Esophagus (tissue), 2 donors: ENCODE results near the gene GBA2. TPM values are rescaled to one million over a fixed set of nuclear protein-coding genes. Genes with fewer than 3 reads are reported as not detected.

Experiments used
- H3K27ac ChIP-seq, 2 donors: one replicate each; pipeline ENCODE4 v1.5.1; 2013; ENCODE audit warnings: low read depth in 2 of 2, mild to moderate bottlenecking in 2 of 2, inconsistent platforms in 1 of 2, low read length in 1 of 2, moderate library complexity in 1 of 2
- H3K27me3 ChIP-seq, 2 donors: one replicate each; pipeline ENCODE4 v1.6.1; 2013; ENCODE audit warnings: low read length in 2 of 2, control low read depth in 1 of 2, mild to moderate bottlenecking in 1 of 2; ENCODE audit not compliant: insufficient read depth in 2 of 2, control insufficient read depth in 1 of 2
- H3K36me3 ChIP-seq, 2 donors: one replicate each; pipeline ENCODE4 v1.6.1; 2013; ENCODE audit warnings: low read length in 1 of 2; ENCODE audit not compliant: control insufficient read depth in 2 of 2, insufficient read depth in 2 of 2
- H3K4me1 ChIP-seq, 2 donors: one replicate each; pipeline ENCODE4 v1.6.1; 2013; ENCODE audit warnings: low read length in 1 of 2; ENCODE audit not compliant: control insufficient read depth in 2 of 2, insufficient read depth in 2 of 2
- H3K4me3 ChIP-seq, 2 donors: one replicate each; pipeline ENCODE4 v1.5.1; 2013; ENCODE audit warnings: low read length in 2 of 2, mild to moderate bottlenecking in 2 of 2, low read depth in 1 of 2, moderate library complexity in 1 of 2
- H3K9me3 ChIP-seq, 2 donors: one replicate each; pipeline ENCODE4 v1.6.1; 2013; ENCODE audit warnings: mild to moderate bottlenecking in 2 of 2, low read depth in 1 of 2, low read length in 1 of 2, moderate library complexity in 1 of 2; ENCODE audit not compliant: control insufficient read depth in 2 of 2, insufficient read depth in 1 of 2
- WGBS, 2 donors: extraction: QIAGEN DNeasy Blood & Tissue Kit; methylation state at CpG; one replicate each; pipeline ENCODE4 v1.1.7; 2013; 5-methylcytosine and 5-hydroxymethylcytosine counted together
- polyA plus RNA-seq, 2 donors: library from polyadenylated mRNA; stranded (reverse); fragments of 200-250 nt; gene quantifications; one replicate each; pipeline ENCODE4 v1.2.3, GENCODE V29; 2013
- donor health status: healthy with polysubstance abuse.
- donor health status: Bipolar disorder and iron deficiency.

The GBA2 gene
- polyA plus RNA-seq, 2 donors, result 26.7 to 45.8 TPM

DNA sequence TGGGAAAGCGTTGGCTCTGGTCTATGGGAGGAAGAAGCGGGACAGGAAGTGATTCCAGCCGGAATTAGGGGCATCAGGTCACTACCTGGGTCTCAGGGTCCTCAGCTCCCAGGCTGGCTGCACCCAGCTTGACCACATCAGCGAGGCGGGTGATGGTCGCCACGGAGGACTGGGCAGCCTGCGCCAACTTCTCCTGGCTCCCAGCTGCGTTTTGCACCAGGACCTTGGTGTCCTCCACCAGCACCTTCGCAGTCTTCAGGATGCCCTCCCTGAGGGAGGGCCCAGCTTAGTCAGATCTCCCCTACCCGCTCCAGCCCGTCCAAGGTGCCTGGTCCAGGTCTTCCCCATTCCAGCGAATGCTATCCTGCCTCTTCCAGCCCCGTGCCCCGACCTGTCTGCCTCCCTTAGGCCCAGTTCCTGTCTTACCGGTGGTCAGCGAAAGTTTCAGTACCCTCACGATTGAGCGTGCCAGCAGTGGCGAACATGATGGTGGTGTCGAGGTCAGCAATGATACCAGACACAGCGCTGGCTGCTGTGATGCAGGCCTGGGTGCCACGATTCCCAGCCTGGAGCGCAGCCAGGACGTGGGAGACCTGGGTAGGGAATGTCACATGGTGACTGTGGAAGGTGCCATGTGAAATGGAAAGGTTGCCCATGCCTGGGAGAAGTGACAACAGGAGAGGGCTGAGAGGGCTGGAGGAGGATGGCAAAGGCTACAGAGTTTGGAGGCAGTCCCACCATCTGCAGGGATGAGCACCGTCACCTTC lies 44.9 kb downstream of the GBA2 start:
- Histone ChIP-seq H3K4me3 (no peak overlapping the region), H3K36me3 (peaks cover 51 to 79% of the 10 kb centered on the region in 2 donors), H3K27me3 (no peaks in the 10 kb centered on the region), H3K4me1 (peaks cover 0 to 3% of the 10 kb centered on the region in 2 donors), H3K9me3 (no peaks in the 10 kb centered on the region), H3K27ac (no peak overlapping the region)
- 94 to 96% methylated on average over 26 of the region's 26 CpGs for WGBS, 2 donors

- no peaks in the 10 kb centered on the region for H3K9me3 ChIP-seq
- H3K4me3 ChIP-seq, result no peak overlapping the region
- 96% methylated on average over 7 of the region's 7 CpGs for WGBS, 2 donors
- peaks cover 62 to 85% of the 10 kb centered on the region in 2 donors for H3K36me3 ChIP-seq
- no peaks in the 10 kb centered on the region for H3K27me3 ChIP-seq
- H3K27ac ChIP-seq, result no peak overlapping the region
- peaks cover 0 to 3% of the 10 kb centered on the region in 2 donors for H3K4me1 ChIP-seq
These were observed 46.3 kb downstream of the GBA2 start for GRCh38 chr9:35702696-35703095.

GRCh38 chr9:35700942-35701341 lies 48.1 kb downstream of the GBA2 start:
- Histone ChIP-seq H3K27ac (no peak overlapping the region), H3K36me3 (peaks cover 49 to 68% of the 10 kb centered on the region in 2 donors), H3K4me3 (no peak overlapping the region), H3K27me3 (no peaks in the 10 kb centered on the region), H3K4me1 (peaks cover 2 to 3% of the 10 kb centered on the region in 2 donors), H3K9me3 (no peaks in the 10 kb centered on the region)

DNA sequence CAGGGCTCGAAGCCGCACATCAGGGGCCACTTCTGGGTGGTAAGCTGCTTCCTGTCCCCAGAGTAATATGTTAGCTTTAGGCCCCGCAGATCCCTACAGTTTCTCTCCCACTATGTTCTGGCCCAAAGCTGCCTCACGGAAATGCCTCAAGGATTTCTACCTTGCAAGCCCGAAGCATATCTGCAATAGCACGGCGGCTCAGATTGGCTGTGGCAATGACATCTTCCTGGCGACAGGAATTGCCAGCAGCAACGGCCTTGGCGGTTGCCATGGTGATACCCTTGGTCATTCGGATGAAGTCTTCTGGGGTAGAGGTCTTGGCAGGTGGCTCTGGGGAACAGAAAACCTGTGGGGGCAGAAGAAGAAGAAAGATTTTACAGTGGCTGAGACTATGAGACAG lies 49.0 kb downstream of the GBA2 start:
- no peaks in the 10 kb centered on the region for H3K9me3 ChIP-seq
- WGBS, 2 donors, result 74 to 87% methylated on average over 11 of the region's 11 CpGs
- no peaks in the 10 kb centered on the region for H3K27me3 ChIP-seq
- H3K4me1 ChIP-seq, result peaks cover 2 to 3% of the 10 kb centered on the region in 2 donors
- peaks cover 40 to 59% of the 10 kb centered on the region in 2 donors for H3K36me3 ChIP-seq
- peak overlapping the region in 1 of 2 donors; percentile 27 for H3K27ac ChIP-seq
- no peak overlapping the region for H3K4me3 ChIP-seq

GRCh38 chr9:35698231-35698630 lies 50.8 kb downstream of the GBA2 start:
- Histone ChIP-seq H3K4me3 (no peak overlapping the region), H3K9me3 (no peaks in the 10 kb centered on the region), H3K36me3 (peaks cover 23 to 41% of the 10 kb centered on the region in 2 donors), H3K27ac (peak overlapping the region in 1 of 2 donors; percentile 75), H3K27me3 (no peaks in the 10 kb centered on the region), H3K4me1 (peaks cover 2 to 3% of the 10 kb centered on the region in 2 donors)
- WGBS, 2 donors, result 85% methylated on average over 5 of the region's 5 CpGs

DNA sequence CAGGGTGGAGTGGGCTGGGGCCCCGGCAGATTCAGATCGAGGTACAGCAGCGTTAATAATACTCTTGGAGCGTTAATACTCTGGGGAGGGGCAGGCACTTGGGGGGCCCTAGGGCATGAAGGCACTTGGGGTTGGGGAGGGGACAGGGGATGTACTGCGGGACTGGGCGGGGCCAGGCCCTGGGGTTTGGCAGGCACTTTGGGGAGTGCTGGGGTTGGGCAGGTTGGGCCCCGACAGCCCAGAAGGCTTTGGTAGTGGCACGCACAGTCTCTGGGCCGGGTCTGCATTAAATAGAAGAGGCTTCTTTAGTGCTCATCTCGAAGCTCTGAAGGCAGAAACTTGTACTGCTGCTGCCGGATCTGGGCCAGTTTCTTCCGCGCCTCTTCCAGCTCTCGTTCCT lies 51.5 kb downstream of the GBA2 start:
- Histone ChIP-seq H3K36me3 (peaks cover 20 to 35% of the 10 kb centered on the region in 2 donors), H3K27ac (peak overlapping the region; percentile 53 to 75), H3K27me3 (no peaks in the 10 kb centered on the region), H3K4me3 (no peak overlapping the region), H3K4me1 (peaks cover 2 to 3% of the 10 kb centered on the region in 2 donors), H3K9me3 (no peaks in the 10 kb centered on the region)
- 62 to 66% methylated on average over 14 of the region's 14 CpGs for WGBS, 2 donors

GRCh38 chr9:35696520-35697215 lies 52.4 kb downstream of the GBA2 start:
- Histone ChIP-seq H3K4me3 (no peak overlapping the region), H3K27ac (peak overlapping the region; percentile 53 to 75), H3K27me3 (no peaks in the 10 kb centered on the region), H3K9me3 (no peaks in the 10 kb centered on the region), H3K36me3 (peaks cover 20 to 32% of the 10 kb centered on the region in 2 donors), H3K4me1 (peaks cover 2 to 3% of the 10 kb centered on the region in 2 donors)
- WGBS, 2 donors, result 38 to 42% methylated on average over 9 of the region's 9 CpGs

DNA sequence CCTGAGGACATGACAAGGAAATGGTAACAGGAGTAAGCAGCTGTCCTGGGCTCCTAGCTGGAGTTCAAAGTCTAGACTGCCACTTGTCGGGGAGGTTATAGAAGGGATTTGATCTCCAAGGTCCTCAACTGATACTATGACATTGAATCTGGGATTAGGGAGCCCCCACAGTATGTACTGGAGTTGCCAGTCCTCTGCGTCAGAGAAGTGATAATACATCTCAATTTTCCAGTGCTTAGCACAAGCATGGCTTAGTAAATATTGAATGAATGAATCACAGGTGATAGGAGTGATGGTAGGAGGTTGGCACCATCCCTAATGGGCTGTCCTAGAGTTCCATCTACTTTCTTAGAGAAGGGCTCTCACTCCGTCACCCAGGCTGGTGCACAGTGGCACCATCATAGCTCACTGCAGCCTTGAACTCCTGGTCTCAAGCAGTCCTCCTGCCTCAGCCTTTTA lies 53.1 kb downstream of the GBA2 start:
- H3K4me1 ChIP-seq, result peaks cover 2 to 3% of the 10 kb centered on the region in 2 donors
- H3K9me3 ChIP-seq, result no peaks in the 10 kb centered on the region
- WGBS, 2 donors, result 76 to 85% methylated on average over 3 of the region's 3 CpGs
- peaks cover 18 to 29% of the 10 kb centered on the region in 2 donors for H3K36me3 ChIP-seq
- H3K27ac ChIP-seq, result peak overlapping the region; percentile 45 to 75
- H3K27me3 ChIP-seq, result no peaks in the 10 kb centered on the region
- no peak overlapping the region for H3K4me3 ChIP-seq

GRCh38 chr9:35691757-35692301 lies 57.2 kb downstream of the GBA2 start:
- peak overlapping the region in 1 of 2 donors; percentile 57 for H3K4me3 ChIP-seq
- H3K4me1 ChIP-seq, result peaks cover 2 to 6% of the 10 kb centered on the region in 2 donors

More at GRCh38 chr9:35691757-35692301, 57.2 kb downstream of the GBA2 start:
- no peaks in the 10 kb centered on the region for H3K36me3 ChIP-seq
- no peaks in the 10 kb centered on the region for H3K27me3 ChIP-seq
- H3K9me3 ChIP-seq, result no peaks in the 10 kb centered on the region
- 70 to 81% methylated on average over 13 of the region's 13 CpGs for WGBS, 2 donors
- peak overlapping the region; percentile 86 to 92 for H3K27ac ChIP-seq
